Body of pancreas (tissue), 4 donors: Measurements from ENCODE around the gene IGF2BP2. TPM values are rescaled to one million over a fixed set of nuclear protein-coding genes. Genes with fewer than 3 reads are reported as not detected.

Experiments used
- ATAC-seq: fragments of 150-250 bp; one replicate; pipeline ENCODE4 v1.9.1; 2016
- DNase-seq, 4 donors: peaks; one replicate each; pipeline ENCODE4 v3.0.0-alpha.2; 2019
- H3K27ac ChIP-seq, 4 donors: fragments of 200-600 bp; sonication (generic); 1 replicate in 3 of 4; 2 replicates in 1 of 4; pipeline versions ENCODE4 v1.5.1 to v1.6.1; 2016 to 2019; ENCODE audit warnings: mild to moderate bottlenecking in 1 of 4, mixed read lengths in 1 of 4, moderate library complexity in 1 of 4
- H3K27me3 ChIP-seq, 2 donors: fragments of 200-600 bp; sonication (generic); one replicate each; pipeline ENCODE4 v1.6.0; 2016; ENCODE audit warnings: mild to moderate bottlenecking in 1 of 2
- H3K36me3 ChIP-seq, 2 donors: fragments of 200-600 bp; sonication (generic); replicated peaks in 1 of 2; 2 replicates each; pipeline ENCODE4 v1.5.1; 2016; ENCODE audit warnings: low read depth in 2 of 2; ENCODE audit not compliant: insufficient read depth in 1 of 2
- H3K4me1 ChIP-seq: fragments of 200-600 bp; sonication (generic); one replicate; pipeline ENCODE4 v1.6.0; 2016
- H3K4me3 ChIP-seq, 2 donors: fragments of 200-600 bp; sonication (generic); 1 replicate in 1 of 2; 2 replicates in 1 of 2; pipeline ENCODE4 v1.5.1; 2016 to 2019
- H3K9me3 ChIP-seq, 3 donors: fragments of 200-600 bp; sonication (generic); 1 replicate in 2 of 3; 2 replicates in 1 of 3; pipeline ENCODE4 v1.5.1; 2016
- CTCF ChIP-seq, 7 experiments: fragments of 450-650 bp in 4 of 7; fragments of 200-600 bp in 3 of 7; sonication (generic) in 3 of 7; IDR thresholded peaks; one replicate each; pipeline ENCODE4 v1.5.1; 2016 to 2019; ENCODE audit warnings: antibody characterized with exemption in 7 of 7
- POLR2A ChIP-seq, 3 donors: fragments of 450-650 bp; IDR thresholded peaks; one replicate each; pipeline ENCODE4 v1.6.1; 2016; ENCODE audit warnings: antibody characterized with exemption in 3 of 3, mild to moderate bottlenecking in 2 of 3
- WGBS, 2 donors: methylation state at CpG; one replicate each; pipeline ENCODE4 v1.1.5; 2017; 5-methylcytosine and 5-hydroxymethylcytosine counted together
- intact Hi-C: fragments of 100-400 bp; cut with DNase I; formaldehyde crosslinking; loops from one replicate; pipeline ENCODE4 v1.15.1; 2023
- total RNA-seq, 2 donors: library from RNA; depleted of rRNA; stranded (reverse); fragments of >200 nt; gene quantifications; one replicate each; pipeline ENCODE4 v1.1.0, GENCODE V29; 2016

The IGF2BP2 gene
- total RNA-seq, 2 donors from 2014 or later: 19.4 to 25.2 TPM

- Histone ChIP-seq H3K36me3 (no peaks in the 10 kb centered on the region), H3K27ac (no peak overlapping the region), H3K9me3 (no peaks in the 10 kb centered on the region), H3K27me3 (no peaks in the 10 kb centered on the region), H3K4me1 (peaks cover 10% of the 10 kb centered on the region), H3K4me3 (no peak overlapping the region)
- DNase-seq: no peak
- 62 to 67% methylated on average over 8 of the region's 8 CpGs for WGBS, 2 donors
- ATAC-seq: no peak
- intact Hi-C loops: no loop called here
- TF ChIP-seq CTCF (IDR thresholded peaks at IDR 0.05) (no peak), POLR2A (IDR thresholded peaks at IDR 0.05) (no peak)
Measured at GRCh38 chr3:185797993-185798830, 26.6 kb downstream of the IGF2BP2 start.

- intact Hi-C loops: no loop called here
- Histone ChIP-seq H3K27me3 (no peaks in the 10 kb centered on the region), H3K4me3 (no peak overlapping the region), H3K9me3 (no peaks in the 10 kb centered on the region), H3K4me1 (peaks cover 10% of the 10 kb centered on the region), H3K36me3 (no peaks in the 10 kb centered on the region), H3K27ac (peak overlapping the region in 3 of 4 donors; percentile 53 to 68 (median 63))
- TF ChIP-seq CTCF (IDR thresholded peaks at IDR 0.05) (no peak), POLR2A (IDR thresholded peaks at IDR 0.05) (no peak)
- ATAC-seq (no peak), DNase-seq (no peak)
- 68 to 76% methylated on average over 8 of the region's 8 CpGs for WGBS, 2 donors
Measured at GRCh38 chr3:185797108-185797881, 27.5 kb downstream of the IGF2BP2 start.

GRCh38 chr3:185796431-185797107, 28.3 kb downstream of the IGF2BP2 start:
- Histone ChIP-seq H3K27ac (peak overlapping the region in 3 of 4 donors; percentile 53 to 68 (median 63)), H3K4me1 (peaks cover 10% of the 10 kb centered on the region), H3K27me3 (no peaks in the 10 kb centered on the region), H3K9me3 (no peaks in the 10 kb centered on the region), H3K36me3 (no peaks in the 10 kb centered on the region), H3K4me3 (no peak overlapping the region)
- DNase-seq: peak; percentile 47 to 75 (median 55)
- no peak for TF ChIP-seq CTCF (IDR thresholded peaks at IDR 0.05)
- no peak for TF ChIP-seq POLR2A (IDR thresholded peaks at IDR 0.05)
- peak; percentile 98 for ATAC-seq
- WGBS, 2 donors: 26 to 29% methylated on average over 7 of the region's 7 CpGs
- intact Hi-C loops: no loop called here

GRCh38 chr3:185793381-185793780, 31.5 kb downstream of the IGF2BP2 start:
- WGBS, 2 donors: 89 to 95% methylated on average over 4 of the region's 4 CpGs
- H3K9me3 ChIP-seq: no peaks in the 10 kb centered on the region
- no peak for ATAC-seq
- no peaks in the 10 kb centered on the region for H3K36me3 ChIP-seq
- no peak for DNase-seq
- TF ChIP-seq POLR2A (IDR thresholded peaks at IDR 0.05) (no peak), CTCF (IDR thresholded peaks at IDR 0.05) (no peak)
- H3K4me3 ChIP-seq: no peak overlapping the region
- intact Hi-C loops: no loop called here
- peaks cover 10% of the 10 kb centered on the region for H3K4me1 ChIP-seq
- H3K27me3 ChIP-seq: no peaks in the 10 kb centered on the region
- no peak overlapping the region for H3K27ac ChIP-seq
